Breast epithelium (tissue), 3 donors: ENCODE measurements around the gene SEMA4B.

ENCODE experiments used
- POLR2AphosphoS5 ChIP-seq, 3 donors: sonication (generic); formaldehyde crosslinking; IDR thresholded peaks; one replicate each; pipeline ENCODE4 v1.6.1; 2017; ENCODE audit warnings: antibody characterized with exemption in 3 of 3
- TF ChIP-seq, protein P1 (sequence below), 3 donors: fragments of 450-650 bp; IDR thresholded peaks; one replicate each; pipeline ENCODE4 v1.5.1; 2016 to 2017; ENCODE audit warnings: antibody characterized with exemption in 3 of 3, mild to moderate bottlenecking in 3 of 3, moderate library complexity in 3 of 3

DNA sequence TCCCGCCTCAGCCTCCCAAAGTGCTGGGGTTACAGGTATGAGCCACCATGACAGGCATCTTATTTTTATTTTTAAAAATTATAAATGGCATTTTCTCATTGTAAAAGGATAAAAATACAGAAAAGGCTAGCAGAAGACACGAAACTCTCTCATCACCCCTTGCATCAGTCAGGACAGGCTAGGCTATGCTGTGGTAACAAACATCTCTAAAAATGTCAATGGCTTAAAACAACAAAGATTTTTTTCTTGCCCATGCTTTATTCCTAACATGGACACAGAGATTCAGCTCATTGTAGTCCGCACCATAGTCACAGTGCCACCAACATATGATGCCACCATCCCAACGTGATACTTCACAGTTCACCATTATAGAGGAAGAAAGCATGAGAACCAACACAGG, 34.0 kb upstream of the SEMA4B start:
- TF ChIP-seq, protein P1, sequence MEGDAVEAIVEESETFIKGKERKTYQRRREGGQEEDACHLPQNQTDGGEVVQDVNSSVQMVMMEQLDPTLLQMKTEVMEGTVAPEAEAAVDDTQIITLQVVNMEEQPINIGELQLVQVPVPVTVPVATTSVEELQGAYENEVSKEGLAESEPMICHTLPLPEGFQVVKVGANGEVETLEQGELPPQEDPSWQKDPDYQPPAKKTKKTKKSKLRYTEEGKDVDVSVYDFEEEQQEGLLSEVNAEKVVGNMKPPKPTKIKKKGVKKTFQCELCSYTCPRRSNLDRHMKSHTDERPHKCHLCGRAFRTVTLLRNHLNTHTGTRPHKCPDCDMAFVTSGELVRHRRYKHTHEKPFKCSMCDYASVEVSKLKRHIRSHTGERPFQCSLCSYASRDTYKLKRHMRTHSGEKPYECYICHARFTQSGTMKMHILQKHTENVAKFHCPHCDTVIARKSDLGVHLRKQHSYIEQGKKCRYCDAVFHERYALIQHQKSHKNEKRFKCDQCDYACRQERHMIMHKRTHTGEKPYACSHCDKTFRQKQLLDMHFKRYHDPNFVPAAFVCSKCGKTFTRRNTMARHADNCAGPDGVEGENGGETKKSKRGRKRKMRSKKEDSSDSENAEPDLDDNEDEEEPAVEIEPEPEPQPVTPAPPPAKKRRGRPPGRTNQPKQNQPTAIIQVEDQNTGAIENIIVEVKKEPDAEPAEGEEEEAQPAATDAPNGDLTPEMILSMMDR (IDR thresholded peaks at IDR 0.05): no peak
- no peak for TF ChIP-seq POLR2AphosphoS5 (IDR thresholded peaks at IDR 0.05)
